ENCODE results near the gene CD84.
A peak's percentile ranks its signal among the peaks of the same experiment; 100 is the strongest.
"Not testable (repeated sequence)": the region's sequence is repeated elsewhere in the genome, so short reads cannot be mapped to it uniquely, and the experiment has no call there.

CD84 gene

GRCh38 chr1:160500321-160500990 lies 78.8 kb downstream of the CD84 start:
- DNase-seq = no peak

GRCh38 chr1:160499631-160500030 lies 79.7 kb downstream of the CD84 start:
- peak; percentile 70 to 92 for DNase-seq

DNA sequence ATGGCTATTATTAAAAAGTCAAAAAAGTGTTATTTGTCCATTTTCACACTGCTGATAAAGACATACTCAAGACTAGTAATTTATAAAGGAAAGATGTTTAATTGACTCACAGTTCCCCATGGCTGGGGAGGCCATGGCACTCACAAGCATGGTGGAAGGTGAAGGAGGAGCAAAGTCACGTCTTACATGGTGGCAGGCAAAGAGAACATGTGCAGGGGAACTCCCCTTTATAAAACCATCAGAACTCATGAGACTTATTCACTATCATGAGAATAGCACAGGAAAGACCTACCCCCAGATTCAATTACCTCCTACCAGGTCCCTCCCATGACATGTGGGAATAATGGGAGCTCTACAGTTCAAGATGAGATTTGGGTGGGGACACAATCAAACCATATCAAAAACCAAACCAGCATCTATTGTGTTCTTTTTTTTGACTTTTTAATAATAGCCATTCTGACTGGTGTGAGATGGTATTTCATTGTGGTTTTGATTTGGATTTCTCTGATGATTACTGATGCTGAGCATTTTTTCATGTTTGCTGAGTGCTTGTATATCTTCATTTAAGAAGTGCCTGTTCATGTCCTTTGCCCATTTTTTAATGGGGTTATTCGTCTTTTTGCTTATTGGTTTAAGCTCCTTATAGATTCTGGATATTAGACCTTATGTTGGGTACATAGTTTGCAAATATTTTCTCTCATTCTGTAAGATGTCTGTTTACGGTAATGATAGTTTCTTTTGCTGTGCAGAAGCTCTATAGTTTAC lies 80.8 kb downstream of the CD84 start:
- DNase-seq = not testable (repeated sequence)

- DNase-seq = no peak
Measured at GRCh38 chr1:160496334-160496733, 83.0 kb downstream of the CD84 start.

DNA sequence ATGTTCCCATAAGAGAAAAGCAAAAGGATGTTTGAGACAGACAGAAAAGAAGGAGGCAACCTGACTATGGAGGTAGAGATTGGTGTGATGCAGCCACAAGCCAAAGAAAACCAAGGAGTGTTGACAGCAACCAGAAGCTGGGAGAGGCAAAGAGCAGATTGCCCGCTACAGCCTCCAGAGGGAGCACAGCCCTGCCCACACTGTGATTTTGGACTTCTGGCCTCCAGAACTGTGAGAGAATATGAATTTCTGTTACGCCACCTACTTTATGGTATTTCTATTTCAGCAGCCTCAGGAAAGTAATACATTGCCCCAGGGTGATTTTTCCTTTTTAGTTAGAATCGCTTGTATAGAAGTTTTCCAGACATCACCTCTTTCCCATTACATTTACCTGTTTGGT lies 84.7 kb downstream of the CD84 start:
- DNase-seq = peak; percentile 4 to 33

- DNase-seq = no peak
Measured at GRCh38 chr1:160492617-160493016, 86.7 kb downstream of the CD84 start.

GRCh38 chr1:160491981-160492380 lies 87.3 kb downstream of the CD84 start:
- DNase-seq = no peak

Measured in inflammatory macrophage treated with lipopolysaccharide for 1 hour (primary cell).